Activated T-cell treated with anti-CD3 and anti-CD28 coated beads, Interleukin-2, amount 50 U/mL, for 72 hours (primary cell): Measurements from ENCODE around the gene FIBCD1. TPM values are rescaled to one million over a fixed set of nuclear protein-coding genes. Genes with fewer than 3 reads are reported as not detected.

ENCODE experiments used
- ATAC-seq, 2 donors: fragments of 150-1000 bp; cut with Tn5 transposase; replicated peaks in 1 of 2; 2 replicates each; pipeline ENCODE4 v1.10.0; 2021; ENCODE audit warnings: moderate library complexity in 2 of 2, mild to moderate bottlenecking in 1 of 2
- DNase-seq, 2 donors: peaks; one replicate each; pipeline ENCODE4 v3.0.0; 2021 to 2022; ENCODE audit warnings: mixed read lengths in 1 of 2
- H3K27ac Mint-ChIP-seq: one replicate; pipeline ENCODE4 v1.8.0; 2022; ENCODE audit warnings: mild to moderate bottlenecking, moderate library complexity, mixed read lengths
- H3K27me3 Mint-ChIP-seq: one replicate; pipeline ENCODE4 v1.8.0; 2022; ENCODE audit warnings: low read depth, mixed read lengths
- H3K36me3 Mint-ChIP-seq, 2 donors: one replicate each; pipeline ENCODE4 v1.8.0; 2022; ENCODE audit warnings: mixed read lengths in 2 of 2, mild to moderate bottlenecking in 1 of 2; ENCODE audit not compliant: insufficient read depth in 2 of 2
- H3K4me1 Mint-ChIP-seq: one replicate; pipeline ENCODE4 v1.8.0; 2022; ENCODE audit warnings: low read depth, mixed read lengths
- H3K4me3 Mint-ChIP-seq, 2 donors: one replicate each; pipeline ENCODE4 v1.8.0; 2022; ENCODE audit warnings: mild to moderate bottlenecking in 2 of 2, mixed read lengths in 2 of 2, moderate library complexity in 2 of 2
- H3K9me3 Mint-ChIP-seq, 2 donors: one replicate each; pipeline ENCODE4 v1.8.0; 2022; ENCODE audit warnings: mixed read lengths in 2 of 2
- total RNA-seq, 2 donors: library from RNA; stranded (reverse); gene quantifications; one replicate each; pipeline ENCODE4 v1.2.3, GENCODE V29; 2022

FIBCD1 gene
- total RNA-seq, 2 donors from 2014 or later, result not detected

DNA sequence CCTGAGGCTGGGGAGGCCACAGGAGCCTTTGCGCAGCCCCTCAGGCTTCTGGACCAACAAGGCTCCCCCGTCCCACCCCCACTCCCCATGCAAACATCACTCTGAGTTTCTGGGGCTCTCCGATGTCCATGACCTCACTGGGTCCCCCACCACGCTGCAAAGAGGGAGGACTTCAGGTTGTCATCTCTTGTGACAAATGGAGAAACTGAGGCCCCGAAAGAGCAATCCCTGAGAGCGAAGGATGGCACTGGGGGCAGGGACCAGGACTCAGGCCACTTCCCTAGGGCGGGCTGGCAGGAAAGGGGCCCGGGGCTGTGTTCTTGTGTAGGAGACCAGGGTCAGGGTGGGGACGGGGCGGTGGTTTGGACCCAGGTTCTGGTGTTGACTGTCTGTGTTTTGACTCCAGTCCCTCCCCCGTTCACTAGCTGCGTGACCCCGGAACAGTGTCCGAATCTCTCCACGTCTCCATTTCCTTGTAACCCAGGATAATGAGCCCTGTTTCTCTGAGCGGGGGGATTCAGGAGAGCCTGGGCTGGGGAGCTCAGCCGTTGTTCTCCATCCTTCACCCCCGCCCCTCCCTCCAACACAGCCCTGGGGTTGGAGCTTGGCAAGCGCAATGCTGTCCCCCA, 13.9 kb downstream of the FIBCD1 start:
- Mint-ChIP-seq H3K4me1 (peaks cover 4% of the 10 kb centered on the region), H3K27me3 (peaks cover 8% of the 10 kb centered on the region), H3K27ac (no peak overlapping the region), H3K36me3 (no peaks in the 10 kb centered on the region), H3K9me3 (no peaks in the 10 kb centered on the region), H3K4me3 (no peak overlapping the region)
- DNase-seq (no peak), ATAC-seq (no peak)

- DNase-seq (no peak), ATAC-seq (no peak)
- Mint-ChIP-seq H3K4me3 (no peak overlapping the region), H3K4me1 (peaks cover 4% of the 10 kb centered on the region), H3K27me3 (peaks cover 8% of the 10 kb centered on the region), H3K27ac (no peak overlapping the region), H3K9me3 (no peaks in the 10 kb centered on the region), H3K36me3 (no peaks in the 10 kb centered on the region)
Measured at GRCh38 chr9:130924448-130924788, 14.6 kb downstream of the FIBCD1 start.

- H3K27me3 Mint-ChIP-seq, result peaks cover 8% of the 10 kb centered on the region
- ATAC-seq (no peak), DNase-seq (no peak)
- peaks cover 4% of the 10 kb centered on the region for H3K4me1 Mint-ChIP-seq
- H3K9me3 Mint-ChIP-seq, result no peaks in the 10 kb centered on the region
- H3K4me3 Mint-ChIP-seq, result no peak overlapping the region
- no peaks in the 10 kb centered on the region for H3K36me3 Mint-ChIP-seq
- H3K27ac Mint-ChIP-seq, result no peak overlapping the region
Measured at GRCh38 chr9:130923611-130924447, 15.2 kb downstream of the FIBCD1 start.

DNA sequence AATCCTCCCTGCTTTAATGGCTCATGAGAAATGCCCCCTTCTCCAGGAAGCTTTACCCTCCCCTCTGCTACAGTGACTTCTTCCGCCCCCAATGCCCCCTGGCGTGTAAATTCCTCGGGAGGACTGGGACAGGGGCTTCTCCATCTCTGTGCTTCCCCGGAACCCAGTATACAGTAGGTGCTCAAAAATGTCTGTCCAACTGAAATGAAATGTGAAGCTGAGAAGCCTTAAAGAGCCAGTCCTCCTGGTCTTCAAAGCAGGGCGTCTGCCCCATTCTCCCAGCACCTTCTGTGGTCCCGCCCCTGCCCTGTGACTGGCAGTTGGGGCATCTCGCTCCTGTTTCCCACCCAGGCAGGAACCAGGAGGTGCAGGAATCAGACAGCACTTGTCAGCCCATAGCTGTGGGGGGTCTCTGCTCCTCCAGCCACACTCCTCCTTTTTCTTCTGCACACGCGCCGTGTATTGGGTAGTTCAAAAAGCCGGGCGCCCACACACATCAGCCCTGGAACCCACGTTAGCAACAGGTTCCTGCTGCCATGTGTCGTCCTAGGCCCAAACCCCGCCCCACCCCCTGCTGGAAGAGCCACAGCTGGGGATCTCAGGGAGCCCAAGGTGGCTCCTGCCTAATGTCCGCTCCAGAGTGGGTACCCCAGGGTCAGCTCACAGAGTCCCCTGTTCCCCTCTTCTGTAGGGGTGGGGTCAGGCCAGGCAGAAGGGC, 16.0 kb downstream of the FIBCD1 start:
- Mint-ChIP-seq H3K4me1 (peaks cover 2% of the 10 kb centered on the region), H3K27ac (no peak overlapping the region), H3K27me3 (peaks cover 8% of the 10 kb centered on the region), H3K36me3 (no peaks in the 10 kb centered on the region), H3K9me3 (no peaks in the 10 kb centered on the region), H3K4me3 (no peak overlapping the region)
- DNase-seq (no peak), ATAC-seq (no peak)

DNA sequence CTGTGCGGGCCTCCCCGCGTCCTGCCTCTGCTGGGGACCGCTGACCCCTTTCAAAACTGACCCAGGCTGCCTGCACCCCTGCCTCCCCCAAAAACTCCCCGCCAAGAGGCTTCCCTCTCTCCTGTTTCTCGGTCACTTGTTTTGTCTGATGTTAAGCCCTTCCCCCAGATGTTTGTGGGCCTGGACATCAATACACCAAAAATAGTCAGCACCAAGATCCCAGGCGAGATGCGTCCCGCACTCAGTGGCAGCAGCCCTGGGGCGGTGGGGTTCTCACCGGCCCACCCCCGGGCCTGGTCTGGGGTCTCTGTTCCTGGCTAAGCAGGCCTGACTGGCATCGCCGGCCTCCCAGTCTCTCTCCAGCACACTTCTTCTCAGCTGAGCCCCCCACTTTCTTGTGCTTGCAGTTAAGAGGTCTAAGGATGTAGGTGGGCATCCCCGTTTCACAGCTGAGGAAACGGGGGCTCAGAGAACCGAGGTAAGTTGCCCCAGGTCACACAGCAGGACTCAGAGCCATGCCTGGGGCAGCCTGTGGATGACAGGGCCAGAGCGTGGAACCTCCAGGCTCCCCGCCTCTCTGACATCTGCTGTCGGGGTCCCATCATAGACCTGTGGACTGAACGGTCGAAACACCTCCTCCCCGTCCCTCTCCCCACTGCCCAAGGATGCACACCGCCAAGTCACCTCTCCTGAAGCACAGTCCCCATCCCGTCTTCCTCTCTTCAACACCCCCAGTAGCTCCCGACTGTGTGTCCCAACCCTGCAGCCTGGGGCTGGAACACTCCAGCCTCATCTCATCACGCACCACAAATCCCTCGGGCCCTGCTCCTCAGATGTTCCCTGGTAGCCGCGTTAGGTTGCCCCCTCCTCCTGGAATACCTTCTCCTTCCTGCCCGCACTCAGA, 16.8 kb downstream of the FIBCD1 start:
- H3K9me3 Mint-ChIP-seq, result no peaks in the 10 kb centered on the region
- peaks cover 8% of the 10 kb centered on the region for H3K27me3 Mint-ChIP-seq
- H3K4me3 Mint-ChIP-seq, result no peak overlapping the region
- H3K4me1 Mint-ChIP-seq, result no peaks in the 10 kb centered on the region
- no peaks in the 10 kb centered on the region for H3K36me3 Mint-ChIP-seq
- no peak for ATAC-seq
- H3K27ac Mint-ChIP-seq, result no peak overlapping the region
- no peak for DNase-seq

DNA sequence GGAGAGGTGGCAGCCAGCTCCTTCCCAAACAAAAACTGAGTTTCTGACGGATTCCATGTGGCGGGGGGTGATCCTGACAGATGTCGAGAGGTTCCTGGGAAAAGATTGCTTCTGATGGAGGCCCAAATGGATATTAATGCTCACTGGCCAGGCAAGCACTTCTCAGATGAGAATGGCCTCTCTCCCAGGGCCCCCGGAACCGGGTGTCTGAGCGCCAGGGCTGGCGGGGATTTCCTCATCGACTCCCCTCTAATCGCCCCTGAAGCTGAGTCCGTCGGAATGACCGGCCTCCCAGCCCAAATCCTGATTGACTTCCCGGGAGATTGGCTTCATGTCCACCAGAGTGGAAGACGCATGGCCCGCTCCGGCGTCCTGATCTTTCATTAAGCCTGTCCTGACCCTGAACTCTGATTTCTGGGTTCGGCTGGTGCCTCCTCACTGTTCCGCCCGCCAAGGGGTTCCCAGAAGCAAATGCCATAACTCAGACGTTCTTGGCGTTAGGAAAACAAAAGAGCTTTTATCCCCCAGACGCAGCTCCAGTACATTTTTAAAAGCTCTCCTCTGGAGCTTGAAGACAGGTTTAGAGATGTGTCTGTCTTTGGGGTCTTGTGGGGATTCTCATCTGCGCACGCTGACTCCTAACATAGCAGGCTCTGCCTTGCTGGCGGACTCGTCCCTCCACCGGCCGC, 17.6 kb downstream of the FIBCD1 start:
- no peak for DNase-seq
- no peaks in the 10 kb centered on the region for H3K4me1 Mint-ChIP-seq
- no peak for ATAC-seq
- H3K9me3 Mint-ChIP-seq, result no peaks in the 10 kb centered on the region
- no peak overlapping the region for H3K4me3 Mint-ChIP-seq
- no peak overlapping the region for H3K27ac Mint-ChIP-seq
- no peaks in the 10 kb centered on the region for H3K36me3 Mint-ChIP-seq
- peaks cover 8% of the 10 kb centered on the region for H3K27me3 Mint-ChIP-seq

GRCh38 chr9:130920762-130921299, 18.2 kb downstream of the FIBCD1 start:
- peaks cover 8% of the 10 kb centered on the region for H3K27me3 Mint-ChIP-seq
- DNase-seq (no peak), ATAC-seq (no peak)
- no peak overlapping the region for H3K4me3 Mint-ChIP-seq
- no peak overlapping the region for H3K27ac Mint-ChIP-seq
- no peaks in the 10 kb centered on the region for H3K9me3 Mint-ChIP-seq
- H3K4me1 Mint-ChIP-seq, result no peaks in the 10 kb centered on the region
- no peaks in the 10 kb centered on the region for H3K36me3 Mint-ChIP-seq

- ATAC-seq (no peak), DNase-seq (no peak)
- Mint-ChIP-seq H3K4me3 (no peak overlapping the region), H3K36me3 (no peaks in the 10 kb centered on the region), H3K9me3 (no peaks in the 10 kb centered on the region), H3K27me3 (peaks cover 8% of the 10 kb centered on the region), H3K4me1 (no peaks in the 10 kb centered on the region), H3K27ac (no peak overlapping the region)
Measured at GRCh38 chr9:130920233-130920632, 18.8 kb downstream of the FIBCD1 start.

GRCh38 chr9:130919559-130920145, 19.4 kb downstream of the FIBCD1 start:
- Mint-ChIP-seq H3K4me1 (no peaks in the 10 kb centered on the region), H3K27me3 (peaks cover 8% of the 10 kb centered on the region), H3K9me3 (no peaks in the 10 kb centered on the region), H3K36me3 (no peaks in the 10 kb centered on the region), H3K4me3 (no peak overlapping the region), H3K27ac (no peak overlapping the region)
- DNase-seq, result no peak
- no peak for ATAC-seq

DNA sequence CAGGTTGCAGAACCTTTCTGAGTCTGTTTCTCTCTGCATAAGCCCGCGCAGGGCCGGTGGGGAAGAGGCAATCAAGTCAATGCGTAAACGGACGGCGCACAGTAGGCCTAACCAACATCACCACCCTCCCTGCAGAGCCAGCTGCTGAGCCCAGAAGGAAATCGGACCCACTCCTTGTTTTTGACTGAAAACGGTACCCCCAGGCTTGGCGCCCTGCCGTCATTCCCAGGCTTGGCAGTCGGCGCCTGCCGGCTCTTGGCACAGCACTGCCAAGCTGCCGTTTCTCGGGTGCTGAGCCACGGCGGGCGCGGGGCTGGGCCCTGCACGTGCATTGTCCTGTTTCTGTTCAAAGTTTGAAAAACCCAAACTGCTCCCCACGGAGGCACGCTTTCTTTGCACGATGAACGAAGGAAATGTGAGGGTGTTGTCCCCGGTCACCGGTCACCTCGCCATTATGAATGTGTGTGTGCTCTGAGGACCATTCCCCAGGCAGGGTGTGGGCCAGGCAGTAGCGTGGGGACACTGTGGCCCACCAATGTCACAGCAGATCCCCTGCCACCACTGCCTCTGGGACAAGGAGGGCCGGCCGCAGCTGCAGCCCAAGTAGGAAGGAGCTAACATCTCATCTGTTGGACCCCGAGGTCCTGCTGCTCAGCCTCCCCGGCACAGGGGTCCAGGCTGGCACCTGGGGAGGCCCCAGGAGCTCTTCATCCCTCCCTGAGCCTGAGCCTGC, 20.1 kb downstream of the FIBCD1 start:
- H3K4me3 Mint-ChIP-seq, result no peak overlapping the region
- no peaks in the 10 kb centered on the region for H3K9me3 Mint-ChIP-seq
- no peak overlapping the region for H3K27ac Mint-ChIP-seq
- no peak for ATAC-seq
- no peaks in the 10 kb centered on the region for H3K4me1 Mint-ChIP-seq
- no peak for DNase-seq
- H3K27me3 Mint-ChIP-seq, result peaks cover 8% of the 10 kb centered on the region
- no peaks in the 10 kb centered on the region for H3K36me3 Mint-ChIP-seq

DNA sequence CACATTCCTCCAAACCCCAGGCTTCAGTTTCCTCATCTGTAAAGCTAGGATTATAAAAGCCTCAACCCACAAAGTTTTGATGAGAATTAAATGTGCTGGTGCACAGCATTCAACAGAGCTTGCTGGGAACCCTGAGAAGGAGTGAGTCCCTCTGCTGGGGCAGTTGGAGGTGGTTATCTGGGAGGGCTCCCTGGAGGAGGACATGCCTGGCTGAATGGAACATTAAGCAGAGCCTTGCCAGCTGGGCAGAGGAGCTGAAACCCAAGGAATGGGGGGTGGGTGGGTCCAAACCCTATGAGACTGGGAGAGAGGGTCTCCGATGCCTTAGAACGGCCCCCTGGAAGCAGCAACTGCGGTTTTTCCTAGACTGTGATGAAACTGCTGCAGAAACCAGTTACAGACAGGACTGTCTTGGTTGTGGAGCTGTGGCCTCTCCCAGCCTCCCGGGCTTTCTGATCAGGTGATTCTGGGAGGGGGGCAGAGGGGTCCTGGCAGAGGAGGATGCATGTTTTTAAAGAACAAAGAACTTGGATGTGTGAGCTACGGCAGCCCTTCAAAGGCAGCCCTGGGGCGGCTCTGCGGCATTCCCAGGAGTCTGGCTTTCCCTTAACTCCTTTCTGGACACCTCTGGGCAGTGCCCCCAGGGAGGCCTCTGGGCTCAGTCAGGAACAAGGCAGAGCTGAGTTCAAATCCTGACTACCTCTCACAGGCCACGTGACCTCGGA, 20.8 kb downstream of the FIBCD1 start:
- no peak for DNase-seq
- no peak for ATAC-seq
- no peaks in the 10 kb centered on the region for H3K9me3 Mint-ChIP-seq
- no peaks in the 10 kb centered on the region for H3K36me3 Mint-ChIP-seq
- H3K4me3 Mint-ChIP-seq, result no peak overlapping the region
- no peak overlapping the region for H3K27ac Mint-ChIP-seq
- H3K4me1 Mint-ChIP-seq, result no peaks in the 10 kb centered on the region
- peaks cover 8% of the 10 kb centered on the region for H3K27me3 Mint-ChIP-seq
